HG03439 (cell line): ENCODE data around the gene CAST.
"Not testable (repeated sequence)": the region's sequence is repeated elsewhere in the genome, so short reads cannot be mapped to it uniquely, and the experiment has no call there.

Source experiments
- ATAC-seq: cut with Tn5 transposase; IDR thresholded peaks from one replicate; pipeline ENCODE4 v1.9.1; 2021; ENCODE audit warnings: mild to moderate bottlenecking, moderate library complexity; ENCODE audit not compliant: unreplicated experiment

The CAST gene

DNA sequence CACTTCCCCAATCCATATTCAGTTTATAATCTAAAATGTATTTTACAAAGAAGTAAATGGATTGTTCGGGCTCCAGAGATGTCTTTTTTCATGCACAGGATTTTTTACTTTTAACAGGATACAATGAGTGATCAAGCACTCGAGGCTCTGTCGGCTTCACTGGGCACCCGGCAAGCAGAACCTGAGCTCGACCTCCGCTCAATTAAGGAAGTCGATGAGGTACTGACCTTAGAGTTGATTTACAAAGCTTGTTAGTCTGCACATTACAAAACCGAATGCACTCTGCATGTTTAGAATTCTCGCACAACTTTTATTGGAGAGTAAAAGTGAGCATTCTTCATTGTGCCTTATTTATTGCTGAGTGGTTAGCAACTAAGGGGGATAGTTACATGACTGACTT is 80.4 kb downstream of the CAST start:
- no peak for ATAC-seq

DNA sequence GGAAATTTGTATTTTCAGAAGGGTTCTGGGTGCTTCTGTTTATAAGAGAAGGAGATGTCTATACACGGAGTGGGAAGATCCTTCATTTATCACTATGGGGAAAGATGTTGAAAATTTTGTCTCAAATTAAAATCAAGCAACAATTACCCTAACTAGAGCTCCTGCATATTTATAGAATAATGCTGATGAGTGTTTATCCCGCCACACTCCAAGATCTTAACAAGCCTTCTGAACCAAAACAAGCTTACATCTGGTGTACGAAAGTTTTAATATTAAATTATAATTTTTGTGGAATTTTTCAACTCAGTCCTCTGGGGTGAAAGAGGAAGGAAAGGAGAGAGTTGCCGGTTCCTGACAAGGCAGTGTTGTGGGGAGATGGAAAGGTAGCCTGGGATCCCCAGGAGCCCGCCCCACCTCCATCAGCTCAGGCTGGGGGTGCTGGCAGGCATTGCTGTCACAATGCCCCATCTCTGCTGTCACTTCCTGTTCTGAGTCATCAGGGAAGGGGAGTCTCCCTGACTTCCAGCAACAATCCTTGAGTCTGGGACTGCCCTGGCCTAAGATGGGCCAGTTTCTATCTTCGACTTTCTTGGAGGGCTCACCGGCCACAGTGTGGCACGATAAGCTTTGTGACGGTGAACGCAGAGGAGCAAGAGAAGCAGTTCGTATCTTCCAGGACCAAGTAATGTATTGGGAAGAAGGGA is 81.0 kb downstream of the CAST start:
- ATAC-seq = no peak

DNA sequence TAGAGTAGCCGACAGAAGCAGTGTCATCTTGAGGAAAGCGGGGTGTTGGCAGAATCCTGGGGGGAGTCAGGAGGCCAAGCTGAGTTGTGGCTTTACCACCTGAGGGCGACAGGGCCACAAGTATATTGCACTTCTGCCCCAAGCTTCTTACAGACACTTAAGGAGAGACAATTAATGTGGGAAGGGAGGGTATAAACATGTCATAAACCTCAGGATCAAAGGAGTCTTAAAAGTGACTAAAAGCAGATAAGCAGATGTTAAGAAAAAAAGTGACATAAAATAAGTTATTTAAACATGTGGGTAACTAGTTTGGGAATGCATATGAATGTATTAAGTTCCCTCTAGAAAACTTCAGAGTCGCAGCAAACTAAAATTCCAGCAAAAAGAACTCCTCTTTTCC is 81.6 kb downstream of the CAST start:
- ATAC-seq = no peak

DNA sequence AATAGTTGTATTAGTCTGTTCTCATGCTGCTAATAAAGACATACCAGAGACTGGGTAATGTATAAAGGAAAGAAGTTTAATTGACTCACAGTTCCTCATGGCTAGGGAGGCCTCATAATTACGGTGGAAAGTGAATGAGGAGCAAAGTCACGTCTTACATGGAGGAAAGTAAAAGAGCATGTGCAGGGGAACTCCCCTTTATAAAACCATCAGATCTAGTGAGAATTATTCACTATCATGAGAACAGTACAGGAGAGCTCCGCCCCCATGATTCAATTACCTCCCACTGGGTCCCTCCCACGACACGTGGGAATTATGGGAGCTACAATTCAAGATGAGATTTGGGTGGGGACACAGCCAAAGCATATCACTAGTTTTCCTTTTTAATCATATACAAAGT is 82.0 kb downstream of the CAST start:
- not testable (repeated sequence) for ATAC-seq

DNA sequence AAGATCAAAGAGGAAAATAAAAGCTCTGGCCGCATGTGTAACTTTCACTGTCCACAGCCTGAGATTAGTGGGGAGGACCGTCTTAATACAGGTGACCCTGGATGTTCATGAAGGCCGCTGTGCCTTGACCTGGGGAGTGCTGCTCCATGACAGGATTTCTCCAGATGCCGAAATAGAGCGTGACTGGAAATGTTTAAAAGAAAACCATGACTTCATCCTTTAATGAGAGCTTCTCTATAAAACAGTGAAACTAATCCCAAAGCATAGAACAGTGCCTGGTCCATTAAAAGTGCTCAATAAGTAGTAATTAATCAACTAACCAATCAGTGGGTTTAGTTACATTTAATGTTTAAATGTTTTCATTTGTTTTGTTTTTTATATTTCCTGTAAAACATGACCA is 82.8 kb downstream of the CAST start:
- ATAC-seq = no peak

DNA sequence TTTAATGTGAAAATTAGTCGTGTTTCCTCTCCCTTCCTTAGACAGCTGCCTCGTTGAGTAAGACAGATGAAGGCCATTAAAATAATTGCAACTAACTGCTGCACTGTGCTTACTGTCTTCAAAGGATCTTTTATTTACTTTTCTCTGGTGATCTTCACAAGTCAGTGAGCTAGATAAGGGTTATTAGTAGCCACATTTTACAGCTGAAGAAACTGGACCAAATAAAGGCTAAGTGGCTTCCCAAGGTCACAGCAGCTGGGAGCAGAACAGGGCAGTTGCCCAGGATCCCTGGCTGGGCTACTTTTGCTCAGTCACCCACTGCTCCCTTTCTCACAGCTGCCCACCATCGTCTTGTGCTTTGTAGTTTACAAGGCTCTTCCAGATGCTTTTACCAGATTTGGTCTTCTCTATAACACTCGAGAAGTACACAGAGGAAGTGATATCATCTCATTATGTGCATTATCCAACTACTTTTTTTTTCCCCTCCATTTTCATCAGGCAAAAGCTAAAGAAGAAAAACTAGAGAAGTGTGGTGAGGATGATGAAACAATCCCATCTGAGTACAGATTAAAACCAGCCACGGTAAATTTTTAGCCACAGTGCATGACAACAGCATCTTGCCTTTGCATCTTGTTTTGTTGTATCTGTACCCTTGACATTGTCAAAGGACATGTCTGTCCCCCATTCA is 83.8 kb downstream of the CAST start:
- ATAC-seq = no peak

DNA sequence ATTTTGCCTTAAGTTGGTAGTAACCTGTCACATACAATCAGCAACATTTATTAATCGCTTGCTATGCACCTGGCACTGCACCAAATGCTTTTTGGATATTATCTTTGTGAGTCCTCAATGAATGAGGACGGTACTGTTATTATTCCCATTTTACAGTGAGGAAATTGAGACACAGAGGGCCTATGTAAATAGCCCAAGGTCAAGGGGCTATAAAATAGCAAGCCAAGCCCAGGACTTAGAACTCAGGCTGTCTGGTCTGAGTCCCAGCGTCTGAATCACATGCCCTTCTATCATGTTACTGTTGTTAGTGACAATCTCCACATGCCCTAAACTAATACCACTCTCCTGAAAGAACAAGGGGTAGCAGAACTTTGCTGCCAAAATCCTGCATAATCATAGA is 85.5 kb downstream of the CAST start:
- ATAC-seq = no peak

DNA sequence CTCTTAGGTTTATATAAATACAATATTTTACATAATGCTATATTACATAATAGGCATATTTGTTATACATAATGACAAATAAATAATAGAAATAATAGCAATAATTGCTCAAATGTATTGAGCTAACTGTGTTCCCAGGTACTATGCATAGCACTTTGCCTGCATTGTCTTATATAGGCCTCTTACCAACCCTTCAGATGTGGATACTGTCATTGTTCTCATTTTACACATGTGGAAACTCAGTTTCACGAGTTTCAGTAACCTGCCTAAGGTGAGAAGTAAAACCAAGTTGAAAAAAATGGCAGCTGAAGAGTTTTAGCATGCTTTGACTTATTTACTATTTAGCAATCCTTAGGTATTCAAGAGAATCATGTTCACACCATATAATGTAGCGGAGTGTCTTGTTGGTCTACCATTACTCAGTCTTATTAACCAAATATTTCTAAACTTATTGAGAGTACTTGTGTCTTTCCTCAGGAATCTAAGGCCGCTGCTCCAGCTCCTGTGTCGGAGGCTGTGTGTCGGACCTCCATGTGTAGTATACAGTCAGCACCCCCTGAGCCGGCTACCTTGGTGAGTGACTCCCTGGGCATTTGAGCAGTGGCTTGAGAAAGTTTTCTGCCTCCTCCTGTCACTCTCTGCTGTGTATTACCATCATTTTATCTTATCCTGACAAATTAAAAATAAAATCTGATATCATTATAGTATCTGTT is 88.1 kb downstream of the CAST start:
- ATAC-seq = no peak

DNA sequence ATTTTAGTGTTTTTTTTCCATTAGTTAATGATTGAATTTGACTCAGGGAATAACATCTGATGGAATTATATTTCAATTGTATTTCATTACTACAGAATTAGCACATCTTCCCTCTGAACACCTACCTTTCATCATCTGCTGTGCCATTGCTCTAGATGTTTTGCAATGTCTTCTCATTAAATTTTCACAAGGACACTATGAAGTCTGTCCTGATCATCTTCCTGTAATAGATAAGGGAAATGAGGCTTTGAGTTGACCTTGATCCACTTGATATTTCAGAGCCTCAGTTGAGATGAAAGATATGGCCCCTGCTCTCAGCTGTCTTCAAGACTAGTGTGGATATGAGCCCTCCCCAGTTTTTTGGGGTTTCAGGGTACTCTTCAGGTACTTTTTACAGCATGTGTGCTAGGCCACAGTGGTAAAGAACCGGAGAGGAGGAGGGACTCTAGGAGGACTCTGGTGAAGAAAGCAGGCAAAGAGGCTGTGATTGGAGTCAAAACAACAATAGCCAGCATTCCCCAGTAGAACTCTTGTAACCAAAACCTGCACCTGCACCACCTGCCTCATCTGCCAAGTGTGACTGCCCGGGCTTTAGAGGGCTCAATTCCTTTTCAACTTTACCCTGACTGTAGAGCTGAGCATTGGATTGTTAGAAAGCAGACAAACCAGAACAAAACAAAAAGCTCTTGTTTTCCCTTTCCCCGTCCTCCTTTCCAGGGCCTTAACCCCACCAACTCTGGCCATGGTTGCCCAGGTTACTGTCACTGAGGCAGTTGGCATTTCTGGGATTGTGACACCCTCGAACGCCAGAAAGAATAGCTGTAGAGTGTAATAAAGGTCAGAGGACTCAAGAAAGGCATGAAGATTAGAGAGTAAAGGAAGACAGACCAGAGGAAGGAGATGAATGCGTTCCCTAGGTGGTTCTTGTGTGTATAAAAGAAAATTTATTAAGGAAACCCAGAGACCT is 89.3 kb downstream of the CAST start:
- no peak for ATAC-seq

DNA sequence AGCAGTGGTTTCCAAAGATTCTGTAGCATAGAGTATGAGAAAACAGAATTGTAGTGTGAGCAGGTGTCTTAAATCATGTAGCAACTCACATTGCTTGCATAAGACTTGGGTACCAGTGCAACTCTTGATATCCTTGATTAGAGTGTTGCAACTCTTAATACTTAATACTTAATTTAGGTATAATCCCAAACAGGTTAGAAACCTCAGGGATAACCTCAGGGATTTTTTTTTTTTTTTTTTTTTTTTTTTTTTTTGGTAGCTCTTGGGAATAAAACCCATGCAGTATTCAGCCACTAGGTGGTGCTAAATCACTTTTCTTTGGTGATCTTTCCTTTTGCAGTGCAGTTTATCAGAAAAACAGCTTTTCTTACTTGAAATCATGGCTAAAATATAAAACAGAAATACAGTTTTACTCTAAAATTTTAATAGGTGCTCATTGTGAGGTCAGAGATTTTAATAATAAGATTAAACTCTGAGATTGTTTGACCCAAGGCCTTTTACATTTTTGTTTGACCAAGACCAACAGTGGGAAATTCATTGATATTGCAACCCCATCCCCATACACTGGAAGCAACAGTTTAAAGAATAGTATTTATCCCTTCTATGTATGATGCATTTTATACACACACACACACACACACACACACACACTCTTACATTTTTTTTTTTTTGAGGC is 90.3 kb downstream of the CAST start:
- ATAC-seq = no peak

DNA sequence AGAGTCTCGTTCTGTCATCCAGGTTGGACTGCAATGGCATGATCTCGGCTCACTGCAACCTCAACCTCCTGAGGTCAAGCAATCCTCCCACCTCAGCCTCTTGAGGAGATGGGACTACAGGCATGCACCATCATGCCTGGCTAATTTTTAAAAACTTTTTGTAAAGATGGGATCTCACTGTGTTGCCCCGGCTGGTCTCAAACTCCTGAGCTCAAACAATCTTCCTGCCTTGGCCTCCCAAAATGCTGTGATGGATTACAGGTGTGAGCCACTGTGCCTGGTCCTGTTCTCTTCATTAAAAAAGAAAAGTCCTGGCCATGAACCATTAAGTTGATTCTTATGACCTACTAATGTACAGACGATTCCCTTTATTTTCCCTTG is 90.8 kb downstream of the CAST start:
- no peak for ATAC-seq

DNA sequence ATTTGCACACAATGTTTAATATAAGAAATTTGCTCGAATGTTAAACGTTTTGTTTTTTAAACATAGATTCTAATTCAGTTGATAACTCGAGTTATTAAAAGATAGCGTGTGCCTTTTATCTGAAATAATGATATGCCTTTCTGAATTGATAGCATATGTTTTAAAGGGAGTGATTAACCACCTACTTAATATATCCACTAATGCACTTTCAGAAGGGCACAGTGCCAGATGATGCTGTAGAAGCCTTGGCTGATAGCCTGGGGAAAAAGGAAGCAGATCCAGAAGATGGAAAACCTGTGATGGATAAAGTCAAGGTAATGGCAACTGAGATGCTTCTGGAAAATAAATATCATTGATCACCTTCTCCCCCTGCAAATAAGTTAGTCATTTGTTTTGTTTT is 91.7 kb downstream of the CAST start:
- no peak for ATAC-seq

DNA sequence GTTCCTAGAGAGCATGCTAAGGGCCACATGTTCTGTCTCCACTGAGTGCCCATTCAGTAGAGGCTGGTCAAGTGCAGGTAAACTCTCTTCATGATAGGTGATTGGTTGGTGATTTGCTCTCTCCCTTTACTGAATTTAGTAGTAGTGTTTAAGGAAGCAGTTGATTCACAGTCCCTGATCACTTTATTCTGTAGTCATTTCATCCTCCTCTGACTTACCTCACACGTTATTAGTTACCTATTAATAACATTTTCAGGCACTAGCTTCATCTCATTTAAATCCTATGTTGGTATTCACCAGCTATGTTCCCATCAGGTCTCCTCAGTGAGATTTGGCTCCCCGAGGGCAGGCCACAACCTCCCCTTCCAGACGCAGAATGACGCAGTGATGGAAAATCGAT is 93.7 kb downstream of the CAST start:
- ATAC-seq = no peak

DNA sequence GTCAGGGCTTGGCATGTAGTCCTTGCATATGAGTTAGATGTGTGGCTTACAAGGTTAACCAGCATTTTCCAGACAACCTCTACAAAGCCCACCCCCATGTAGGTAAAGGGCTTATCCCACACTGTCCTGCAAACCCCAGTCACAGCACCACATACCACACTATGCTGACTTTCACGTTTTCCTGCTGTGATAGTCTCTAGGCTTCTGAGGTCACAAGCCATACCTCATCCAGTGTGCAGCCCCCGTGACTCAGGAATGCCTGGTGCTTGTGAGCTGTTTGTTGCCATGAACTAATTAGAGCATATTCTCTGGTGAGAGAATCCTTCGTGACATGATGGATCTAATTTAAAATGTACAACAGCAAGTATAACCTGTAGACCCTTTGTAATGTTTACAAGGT is 94.8 kb downstream of the CAST start:
- ATAC-seq = no peak

DNA sequence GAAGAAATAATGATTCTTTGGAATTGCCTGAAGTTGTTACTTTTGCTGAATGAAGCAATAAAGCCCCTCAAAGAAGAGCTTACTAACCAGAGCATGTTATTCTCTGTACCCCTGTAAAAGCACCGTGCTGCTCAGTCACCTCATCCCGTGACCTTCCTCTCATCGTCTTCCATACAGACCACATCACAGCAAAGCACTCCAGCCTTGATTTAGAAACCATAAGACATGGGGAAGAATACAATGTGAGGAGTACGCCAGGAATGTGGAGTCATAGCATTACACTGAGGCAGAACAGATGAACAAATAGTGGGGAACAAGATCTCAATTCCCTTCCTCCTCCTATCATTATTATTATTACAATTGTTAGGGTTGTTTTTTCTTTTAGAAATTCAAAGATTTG is 96.4 kb downstream of the CAST start:
- no peak for ATAC-seq

DNA sequence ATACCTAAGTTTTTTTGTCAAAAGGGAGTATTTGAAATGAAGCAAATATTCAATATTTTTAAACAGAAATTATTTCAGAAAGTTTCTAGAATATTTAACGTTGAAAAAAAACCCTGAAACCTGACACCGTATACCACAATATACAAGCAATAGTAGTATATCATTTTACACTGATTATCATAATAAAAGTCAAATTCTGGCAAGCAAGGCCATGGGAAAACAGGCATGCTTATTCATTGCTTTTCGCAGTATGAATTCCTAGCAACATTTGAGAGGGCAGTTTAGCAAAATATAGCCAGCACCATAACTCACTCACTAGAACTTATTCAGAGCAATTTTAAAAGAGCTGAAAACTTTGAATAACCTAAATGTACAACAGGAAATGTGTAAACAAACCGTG is 99.4 kb downstream of the CAST start:
- no peak for ATAC-seq

DNA sequence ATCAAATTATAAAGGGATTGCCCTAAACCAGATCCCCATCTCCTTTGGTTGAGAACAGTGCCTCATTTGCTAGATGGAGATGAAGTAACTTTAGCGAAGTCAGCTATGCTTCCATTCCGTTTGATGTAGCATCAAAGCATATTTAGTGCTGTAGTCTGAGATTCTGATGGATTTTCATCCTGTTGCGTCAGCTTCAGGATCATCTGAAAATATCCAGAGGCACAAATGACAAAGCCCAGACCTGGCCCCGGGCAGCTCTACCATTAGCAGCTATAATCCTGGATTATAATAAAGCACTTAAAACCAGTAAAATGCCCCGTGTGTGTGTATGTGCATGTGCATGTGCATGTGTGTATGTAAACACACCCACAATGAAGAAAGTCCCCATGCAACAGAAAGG is 100.8 kb downstream of the CAST start:
- ATAC-seq = no peak

DNA sequence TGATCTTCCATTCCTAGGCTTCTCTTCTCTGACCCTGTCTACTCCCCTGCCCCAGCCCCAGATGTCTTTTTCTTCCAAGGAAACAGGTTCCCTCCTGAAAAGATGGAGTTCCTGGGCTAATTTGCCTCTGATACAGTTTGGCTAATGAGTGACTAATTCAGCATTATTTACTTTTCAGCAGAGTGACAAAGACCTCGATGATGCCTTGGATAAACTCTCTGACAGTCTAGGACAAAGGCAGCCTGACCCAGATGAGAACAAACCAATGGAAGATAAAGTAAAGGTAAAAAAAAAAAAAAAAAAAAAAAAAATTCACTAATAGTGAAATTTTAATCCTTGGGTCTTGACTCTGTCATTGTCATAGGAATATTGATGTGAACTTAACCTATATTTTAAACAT is 102.9 kb downstream of the CAST start:
- ATAC-seq = no peak

DNA sequence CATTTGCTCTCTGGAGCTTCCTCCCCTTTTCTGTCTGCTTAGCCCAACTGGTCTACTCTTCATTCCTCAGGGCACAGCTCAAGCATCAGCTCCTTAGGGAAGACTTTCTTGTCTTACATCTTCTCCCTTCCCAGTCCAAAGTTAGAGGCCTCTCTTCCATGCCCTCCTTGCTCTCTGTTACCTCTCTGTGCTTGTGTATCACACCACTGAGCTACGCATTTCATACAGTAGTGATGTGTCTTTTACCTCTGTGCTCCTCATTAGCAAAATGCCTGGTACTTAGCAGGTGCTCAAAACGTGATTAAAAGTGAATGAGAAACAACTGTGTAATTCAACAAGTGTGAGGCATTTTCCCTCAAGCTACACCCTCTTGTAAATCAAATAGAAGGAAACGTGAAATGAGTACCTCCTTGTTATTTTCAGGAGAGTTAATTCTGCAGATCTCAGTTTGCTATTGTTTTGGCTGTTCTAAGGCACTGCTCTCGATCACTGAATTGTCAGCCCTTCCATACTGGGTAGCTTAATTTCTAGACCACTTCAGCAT is 106.6 kb downstream of the CAST start:
- no peak for ATAC-seq

DNA sequence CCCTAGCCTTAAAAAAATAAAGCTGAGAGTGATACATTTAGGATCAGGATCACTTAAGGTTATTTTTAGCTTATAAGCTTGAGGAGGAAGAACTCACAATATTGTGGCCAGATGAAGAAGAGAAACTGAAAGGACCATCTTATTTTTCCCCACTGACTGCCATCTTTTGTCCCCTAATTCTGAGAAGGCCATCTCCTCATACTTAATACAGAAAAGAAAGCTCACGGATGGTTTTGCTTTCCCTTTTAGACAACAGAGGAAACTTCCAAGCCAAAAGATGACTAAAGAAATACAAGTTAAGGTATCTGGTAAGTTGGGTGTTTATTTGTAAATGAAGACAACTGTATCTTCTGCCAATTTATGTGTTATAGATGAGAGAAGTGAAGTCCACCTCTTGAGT is 109.2 kb downstream of the CAST start:
- ATAC-seq = no peak
